NB4 (cell line): ENCODE measurements around the gene ADAMTS2.

Source experiments
- POLR2A ChIP-seq: IDR thresholded peaks from 2 replicates; pipeline ENCODE4 v1.6.1; 2011; ENCODE audit warnings: mild to moderate bottlenecking; ENCODE audit not compliant: insufficient read length; ENCODE audit errors: extremely low read depth
- TF ChIP-seq, protein P1 (sequence below): IDR thresholded peaks from one replicate; pipeline ENCODE4 v1.5.1; 2012; ENCODE audit warnings: low read depth, low read length

DNA sequence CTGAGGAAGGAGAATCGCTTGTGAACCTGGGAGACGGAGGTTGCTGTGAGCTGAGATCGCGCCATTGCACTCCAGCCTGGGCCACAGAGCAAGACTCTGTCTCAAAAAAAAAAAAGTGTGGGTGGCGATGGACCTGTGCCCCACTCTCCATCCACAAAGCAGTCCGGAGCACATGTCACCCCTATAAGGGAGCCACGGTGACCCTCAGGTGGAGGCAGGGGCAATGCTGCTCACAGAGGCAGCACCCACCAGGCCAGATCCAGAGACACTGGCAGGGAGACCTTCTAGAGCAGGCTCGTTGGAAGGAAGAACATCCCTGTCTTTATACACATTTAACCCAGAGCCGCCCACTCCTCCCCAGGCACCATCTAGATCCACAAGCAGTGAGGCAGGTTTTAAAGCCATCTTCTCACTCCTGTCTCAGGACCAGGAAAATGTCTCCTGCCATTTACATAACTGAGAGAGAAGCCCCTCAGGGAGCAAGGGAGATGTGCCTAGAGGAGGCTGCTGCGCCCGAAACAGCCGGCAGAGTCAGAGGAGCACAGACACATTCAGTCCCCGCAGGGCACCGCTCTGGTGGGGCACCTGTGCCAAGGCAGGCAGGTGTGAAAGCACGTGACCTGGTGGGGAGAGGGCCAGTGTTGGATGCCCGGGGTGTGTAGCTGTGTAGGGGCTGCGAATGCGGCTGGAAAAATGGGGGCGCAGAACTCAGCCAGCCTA, 31.6 kb upstream of the ADAMTS2 start:
- TF ChIP-seq, protein P1, sequence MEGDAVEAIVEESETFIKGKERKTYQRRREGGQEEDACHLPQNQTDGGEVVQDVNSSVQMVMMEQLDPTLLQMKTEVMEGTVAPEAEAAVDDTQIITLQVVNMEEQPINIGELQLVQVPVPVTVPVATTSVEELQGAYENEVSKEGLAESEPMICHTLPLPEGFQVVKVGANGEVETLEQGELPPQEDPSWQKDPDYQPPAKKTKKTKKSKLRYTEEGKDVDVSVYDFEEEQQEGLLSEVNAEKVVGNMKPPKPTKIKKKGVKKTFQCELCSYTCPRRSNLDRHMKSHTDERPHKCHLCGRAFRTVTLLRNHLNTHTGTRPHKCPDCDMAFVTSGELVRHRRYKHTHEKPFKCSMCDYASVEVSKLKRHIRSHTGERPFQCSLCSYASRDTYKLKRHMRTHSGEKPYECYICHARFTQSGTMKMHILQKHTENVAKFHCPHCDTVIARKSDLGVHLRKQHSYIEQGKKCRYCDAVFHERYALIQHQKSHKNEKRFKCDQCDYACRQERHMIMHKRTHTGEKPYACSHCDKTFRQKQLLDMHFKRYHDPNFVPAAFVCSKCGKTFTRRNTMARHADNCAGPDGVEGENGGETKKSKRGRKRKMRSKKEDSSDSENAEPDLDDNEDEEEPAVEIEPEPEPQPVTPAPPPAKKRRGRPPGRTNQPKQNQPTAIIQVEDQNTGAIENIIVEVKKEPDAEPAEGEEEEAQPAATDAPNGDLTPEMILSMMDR: no peak
- TF ChIP-seq POLR2A: no peak
